ENCODE data around the gene APPL2.

DNA sequence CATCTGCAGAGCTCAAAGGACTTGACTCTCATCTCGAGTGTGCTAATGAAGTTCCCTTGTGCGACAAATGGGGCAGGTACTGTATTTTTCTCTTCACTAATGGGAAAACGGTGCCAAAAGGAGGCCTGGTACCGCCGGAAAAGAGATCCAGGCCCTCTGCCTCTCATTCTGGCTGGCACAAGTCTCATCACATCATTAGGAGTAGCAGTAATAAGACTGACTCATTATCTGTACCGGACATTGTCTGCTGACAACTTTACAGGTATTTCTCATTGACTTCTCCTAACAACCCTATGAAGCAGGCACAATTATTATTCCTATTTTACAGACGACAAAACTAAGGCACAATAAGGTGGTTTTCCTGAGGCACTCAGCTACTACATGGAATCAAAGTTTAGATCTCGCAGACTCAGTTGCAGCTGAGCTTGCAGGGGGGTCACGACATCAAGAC is 668 bp downstream of the APPL2 start:
- TF ChIP-seq, protein P1, sequence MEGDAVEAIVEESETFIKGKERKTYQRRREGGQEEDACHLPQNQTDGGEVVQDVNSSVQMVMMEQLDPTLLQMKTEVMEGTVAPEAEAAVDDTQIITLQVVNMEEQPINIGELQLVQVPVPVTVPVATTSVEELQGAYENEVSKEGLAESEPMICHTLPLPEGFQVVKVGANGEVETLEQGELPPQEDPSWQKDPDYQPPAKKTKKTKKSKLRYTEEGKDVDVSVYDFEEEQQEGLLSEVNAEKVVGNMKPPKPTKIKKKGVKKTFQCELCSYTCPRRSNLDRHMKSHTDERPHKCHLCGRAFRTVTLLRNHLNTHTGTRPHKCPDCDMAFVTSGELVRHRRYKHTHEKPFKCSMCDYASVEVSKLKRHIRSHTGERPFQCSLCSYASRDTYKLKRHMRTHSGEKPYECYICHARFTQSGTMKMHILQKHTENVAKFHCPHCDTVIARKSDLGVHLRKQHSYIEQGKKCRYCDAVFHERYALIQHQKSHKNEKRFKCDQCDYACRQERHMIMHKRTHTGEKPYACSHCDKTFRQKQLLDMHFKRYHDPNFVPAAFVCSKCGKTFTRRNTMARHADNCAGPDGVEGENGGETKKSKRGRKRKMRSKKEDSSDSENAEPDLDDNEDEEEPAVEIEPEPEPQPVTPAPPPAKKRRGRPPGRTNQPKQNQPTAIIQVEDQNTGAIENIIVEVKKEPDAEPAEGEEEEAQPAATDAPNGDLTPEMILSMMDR (conservative IDR thresholded peaks at IDR 0.05 in 1 of 2, IDR thresholded peaks at IDR 0.05 in 1 of 2; ENCODE audit: extremely low read depth in 1 of 2, insufficient read depth in 1 of 2, low read depth in 1 of 2, low read length in 2 of 2), result no peak
- TF ChIP-seq EZH2 (IDR thresholded peaks at IDR 0.05; ENCODE audit: borderline replicate concordance, low read length), result no peak
